ENCODE data around the gene RNF213.
"Not testable (repeated sequence)": the region's sequence is repeated elsewhere in the genome, so short reads cannot be mapped to it uniquely, and the experiment has no call there.

RNF213 gene

GRCh38 chr17:80394629-80395216, 134.1 kb downstream of the RNF213 start:
- H3K4me1 Mint-ChIP-seq: peaks cover 12% of the 10 kb centered on the region
- no peak overlapping the region for H3K27ac Mint-ChIP-seq
- no peaks in the 10 kb centered on the region for H3K27me3 Mint-ChIP-seq
- peaks cover 8% of the 10 kb centered on the region for H3K36me3 Mint-ChIP-seq
- no peak overlapping the region for H3K4me3 Mint-ChIP-seq
- H3K9me3 Mint-ChIP-seq: no peaks in the 10 kb centered on the region

- peaks cover 4% of the 10 kb centered on the region for H3K36me3 Mint-ChIP-seq
- H3K4me3 Mint-ChIP-seq: no peak overlapping the region
- H3K9me3 Mint-ChIP-seq: no peaks in the 10 kb centered on the region
- no peak overlapping the region for H3K27ac Mint-ChIP-seq
- H3K4me1 Mint-ChIP-seq: peaks cover 12% of the 10 kb centered on the region
- no peaks in the 10 kb centered on the region for H3K27me3 Mint-ChIP-seq
Measured at GRCh38 chr17:80395402-80396151, 134.9 kb downstream of the RNF213 start.

GRCh38 chr17:80396157-80397033, 135.7 kb downstream of the RNF213 start:
- H3K27ac Mint-ChIP-seq: peak overlapping the region; percentile 80
- no peaks in the 10 kb centered on the region for H3K9me3 Mint-ChIP-seq
- H3K27me3 Mint-ChIP-seq: no peaks in the 10 kb centered on the region
- peaks cover 12% of the 10 kb centered on the region for H3K4me1 Mint-ChIP-seq
- no peak overlapping the region for H3K4me3 Mint-ChIP-seq
- H3K36me3 Mint-ChIP-seq: peaks cover 4% of the 10 kb centered on the region

- Mint-ChIP-seq H3K9me3 (no peaks in the 10 kb centered on the region), H3K4me1 (peaks cover 12% of the 10 kb centered on the region), H3K36me3 (peaks cover 3% of the 10 kb centered on the region), H3K4me3 (no peak overlapping the region), H3K27me3 (no peaks in the 10 kb centered on the region), H3K27ac (peak overlapping the region; percentile 80)
Measured at GRCh38 chr17:80397034-80397387, 136.4 kb downstream of the RNF213 start.

GRCh38 chr17:80397686-80398085, 137.0 kb downstream of the RNF213 start:
- no peaks in the 10 kb centered on the region for H3K9me3 Mint-ChIP-seq
- H3K27ac Mint-ChIP-seq: peak overlapping the region; percentile 66
- H3K4me1 Mint-ChIP-seq: peaks cover 12% of the 10 kb centered on the region
- H3K4me3 Mint-ChIP-seq: no peak overlapping the region
- peaks cover 1% of the 10 kb centered on the region for H3K36me3 Mint-ChIP-seq
- H3K27me3 Mint-ChIP-seq: no peaks in the 10 kb centered on the region

GRCh38 chr17:80401086-80401485, 140.4 kb downstream of the RNF213 start:
- H3K4me1 Mint-ChIP-seq: peaks cover 12% of the 10 kb centered on the region
- H3K27me3 Mint-ChIP-seq, H3K27ac Mint-ChIP-seq, H3K36me3 Mint-ChIP-seq, H3K9me3 Mint-ChIP-seq, H3K4me3 Mint-ChIP-seq: not testable (repeated sequence)

- not testable (repeated sequence) for H3K4me3 Mint-ChIP-seq, H3K27me3 Mint-ChIP-seq, H3K36me3 Mint-ChIP-seq, H3K9me3 Mint-ChIP-seq, H3K27ac Mint-ChIP-seq, H3K4me1 Mint-ChIP-seq
Measured at GRCh38 chr17:80402102-80402501, 141.4 kb downstream of the RNF213 start.

- Mint-ChIP-seq H3K9me3 (no peaks in the 10 kb centered on the region), H3K36me3 (peaks cover 1% of the 10 kb centered on the region), H3K4me3 (no peak overlapping the region), H3K4me1 (peaks cover 3% of the 10 kb centered on the region), H3K27me3 (no peaks in the 10 kb centered on the region), H3K27ac (no peak overlapping the region)
Measured at GRCh38 chr17:80402959-80403358, 142.3 kb downstream of the RNF213 start.

- H3K27ac Mint-ChIP-seq: no peak overlapping the region
- no peaks in the 10 kb centered on the region for H3K9me3 Mint-ChIP-seq
- H3K36me3 Mint-ChIP-seq: no peaks in the 10 kb centered on the region
- peaks cover 3% of the 10 kb centered on the region for H3K4me1 Mint-ChIP-seq
- peaks cover 2% of the 10 kb centered on the region for H3K27me3 Mint-ChIP-seq
- no peak overlapping the region for H3K4me3 Mint-ChIP-seq
Measured at GRCh38 chr17:80406146-80406545, 145.5 kb downstream of the RNF213 start.

- not testable (repeated sequence) for H3K27me3 Mint-ChIP-seq, H3K27ac Mint-ChIP-seq, H3K36me3 Mint-ChIP-seq, H3K9me3 Mint-ChIP-seq, H3K4me3 Mint-ChIP-seq, H3K4me1 Mint-ChIP-seq
Measured at GRCh38 chr17:80407917-80408316, 147.3 kb downstream of the RNF213 start.

- Mint-ChIP-seq H3K36me3 (no peaks in the 10 kb centered on the region), H3K27me3 (peaks cover 6% of the 10 kb centered on the region), H3K4me3 (no peak overlapping the region), H3K27ac (no peak overlapping the region), H3K9me3 (no peaks in the 10 kb centered on the region), H3K4me1 (peaks cover 3% of the 10 kb centered on the region)
Measured at GRCh38 chr17:80408872-80409271, 148.2 kb downstream of the RNF213 start.

- no peak overlapping the region for H3K4me3 Mint-ChIP-seq
- peaks cover 10% of the 10 kb centered on the region for H3K27me3 Mint-ChIP-seq
- H3K9me3 Mint-ChIP-seq: no peaks in the 10 kb centered on the region
- H3K36me3 Mint-ChIP-seq: no peaks in the 10 kb centered on the region
- no peak overlapping the region for H3K27ac Mint-ChIP-seq
- H3K4me1 Mint-ChIP-seq: peaks cover 10% of the 10 kb centered on the region
Measured at GRCh38 chr17:80409626-80410025, 149.0 kb downstream of the RNF213 start.

GRCh38 chr17:80410441-80411087, 149.9 kb downstream of the RNF213 start:
- not testable (repeated sequence) for H3K27ac Mint-ChIP-seq, H3K4me1 Mint-ChIP-seq, H3K36me3 Mint-ChIP-seq, H3K27me3 Mint-ChIP-seq, H3K4me3 Mint-ChIP-seq, H3K9me3 Mint-ChIP-seq

GRCh38 chr17:80413771-80414507, 153.3 kb downstream of the RNF213 start:
- peak overlapping the region; percentile 84 for H3K4me3 Mint-ChIP-seq
- H3K27me3 Mint-ChIP-seq: peaks cover 10% of the 10 kb centered on the region
- peaks cover 31% of the 10 kb centered on the region for H3K4me1 Mint-ChIP-seq
- H3K27ac Mint-ChIP-seq: peak overlapping the region; percentile 79
- no peaks in the 10 kb centered on the region for H3K9me3 Mint-ChIP-seq
- H3K36me3 Mint-ChIP-seq: peaks cover 3% of the 10 kb centered on the region

- Mint-ChIP-seq H3K27ac (peak overlapping the region; percentile 79), H3K4me3 (peak overlapping the region; percentile 84), H3K27me3 (peaks cover 8% of the 10 kb centered on the region), H3K4me1 (peaks cover 28% of the 10 kb centered on the region), H3K9me3 (no peaks in the 10 kb centered on the region), H3K36me3 (peaks cover 3% of the 10 kb centered on the region)
Measured at GRCh38 chr17:80414508-80414802, 153.8 kb downstream of the RNF213 start.
